Stimulated activated CD4-positive, alpha-beta T cell treated with anti-CD3 and anti-CD28 coated beads, Interleukin-12 subunit alpha, Interleukin-12 subunit beta, amount 100 ng/mL, for 48 hours (primary cell): ENCODE data around the gene NIT1.
"Not testable (repeated sequence)": the region's sequence is repeated elsewhere in the genome, so short reads cannot be mapped to it uniquely, and the experiment has no call there.

Experiments
- DNase-seq, 3 donors: peaks; one replicate each; pipeline ENCODE4 v3.0.0-alpha.2; 2020; ENCODE audit warnings: low read depth in 2 of 3, low spot score in 1 of 3

NIT1 gene

DNA sequence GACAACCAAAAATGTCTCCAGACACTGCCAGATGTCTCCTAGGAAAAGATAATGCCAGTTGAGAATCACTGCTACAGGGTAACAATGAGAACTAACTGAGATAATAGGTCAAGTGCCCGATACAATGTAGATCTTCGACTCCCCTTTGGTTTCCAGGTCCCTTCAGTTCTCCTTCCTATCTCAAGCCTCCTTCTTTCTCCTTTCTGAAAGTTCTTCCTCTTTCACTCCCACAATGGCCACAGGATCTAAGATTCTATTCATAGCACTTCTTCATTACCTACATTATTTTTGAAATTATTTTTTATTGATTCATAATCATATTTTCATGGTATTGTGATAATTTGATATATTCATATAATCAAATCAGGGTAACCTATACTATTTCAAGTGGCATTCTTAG is 6.4 kb upstream of the NIT1 start:
- no peak for DNase-seq

DNA sequence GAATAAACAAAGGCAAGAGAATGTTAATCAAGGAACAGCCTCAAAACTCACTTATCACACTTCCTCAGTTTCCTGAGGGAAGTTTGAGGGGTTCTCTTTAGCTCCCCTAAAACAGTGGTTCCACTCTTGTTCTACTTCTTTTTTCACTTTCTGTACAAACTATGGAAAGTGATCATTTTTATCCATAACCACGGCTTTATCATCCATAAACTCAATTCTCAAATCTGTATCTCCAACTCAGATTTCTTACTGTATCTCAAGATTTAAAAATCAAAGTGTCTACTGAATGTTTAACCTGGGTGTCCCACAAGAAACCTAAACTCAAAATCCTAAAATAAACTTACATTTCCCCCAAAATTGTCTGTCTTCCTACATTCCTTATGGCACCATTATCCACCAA is 4.0 kb upstream of the NIT1 start:
- DNase-seq = no peak

DNA sequence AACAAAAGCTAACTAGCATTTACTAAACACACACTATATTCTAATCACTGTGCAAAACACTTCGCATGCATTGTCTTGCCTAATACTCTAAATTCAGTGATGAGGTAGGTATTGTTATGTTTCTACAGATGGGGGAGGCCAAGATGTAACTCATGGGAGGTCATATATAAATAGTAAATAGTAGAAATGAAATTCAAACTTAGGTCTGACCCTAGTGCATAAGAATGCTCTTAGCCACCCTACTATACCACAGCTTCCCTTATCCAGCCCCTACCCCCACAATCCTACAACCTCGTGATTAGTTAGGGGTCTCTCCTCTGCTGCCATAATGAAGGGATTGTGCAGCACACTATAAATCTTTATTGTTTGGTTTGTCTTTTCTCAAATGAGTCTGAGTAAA is 3.3 kb upstream of the NIT1 start:
- DNase-seq = no peak

DNA sequence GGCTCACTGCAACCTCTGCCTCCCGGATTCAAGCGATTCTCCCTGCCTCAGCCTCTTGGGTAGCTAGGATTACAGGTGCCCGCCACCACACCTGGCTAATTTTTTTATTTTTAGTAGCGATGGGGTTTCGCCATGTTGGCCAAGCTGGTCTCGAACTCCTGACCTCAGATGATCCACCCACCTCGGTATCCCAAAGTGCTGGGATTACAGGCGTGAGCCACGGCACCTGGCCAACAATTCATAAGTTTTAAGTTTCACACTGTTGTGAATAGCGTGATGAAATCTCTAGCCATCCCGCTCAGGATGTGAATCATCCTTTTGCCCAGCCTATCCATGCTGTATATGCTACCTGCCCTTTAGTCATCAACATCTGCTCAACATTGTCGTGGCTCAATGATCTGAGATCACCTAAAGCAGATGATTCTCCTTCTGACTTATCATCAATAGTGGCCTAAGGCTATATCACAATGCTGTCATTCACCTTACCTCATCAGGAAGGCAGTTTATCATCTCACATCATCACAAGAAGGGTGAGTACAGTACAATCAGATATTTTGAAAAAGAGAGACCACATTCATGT is 2.7 kb upstream of the NIT1 start:
- DNase-seq = peak in 1 of 3 donors; percentile 49

DNA sequence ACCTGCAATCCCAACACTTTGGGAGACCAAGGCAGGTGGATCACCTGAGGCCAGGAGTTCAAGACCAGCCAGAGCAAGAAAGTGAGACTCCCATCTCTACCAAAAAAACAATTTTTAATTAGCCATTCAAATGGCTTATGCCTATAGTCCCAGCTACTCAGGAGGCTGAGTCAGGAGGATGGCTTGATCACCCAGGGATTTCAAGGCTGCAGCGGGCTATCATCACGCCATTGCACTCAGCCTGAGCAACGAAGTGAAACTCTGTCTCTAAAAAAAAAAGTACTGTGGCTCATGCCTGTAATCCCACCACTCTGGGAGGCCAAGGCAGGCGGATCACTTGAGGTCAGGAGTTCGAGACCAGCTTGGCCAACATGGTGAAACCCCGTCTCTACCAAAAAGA is 1.9 kb upstream of the NIT1 start:
- not testable (repeated sequence) for DNase-seq

DNA sequence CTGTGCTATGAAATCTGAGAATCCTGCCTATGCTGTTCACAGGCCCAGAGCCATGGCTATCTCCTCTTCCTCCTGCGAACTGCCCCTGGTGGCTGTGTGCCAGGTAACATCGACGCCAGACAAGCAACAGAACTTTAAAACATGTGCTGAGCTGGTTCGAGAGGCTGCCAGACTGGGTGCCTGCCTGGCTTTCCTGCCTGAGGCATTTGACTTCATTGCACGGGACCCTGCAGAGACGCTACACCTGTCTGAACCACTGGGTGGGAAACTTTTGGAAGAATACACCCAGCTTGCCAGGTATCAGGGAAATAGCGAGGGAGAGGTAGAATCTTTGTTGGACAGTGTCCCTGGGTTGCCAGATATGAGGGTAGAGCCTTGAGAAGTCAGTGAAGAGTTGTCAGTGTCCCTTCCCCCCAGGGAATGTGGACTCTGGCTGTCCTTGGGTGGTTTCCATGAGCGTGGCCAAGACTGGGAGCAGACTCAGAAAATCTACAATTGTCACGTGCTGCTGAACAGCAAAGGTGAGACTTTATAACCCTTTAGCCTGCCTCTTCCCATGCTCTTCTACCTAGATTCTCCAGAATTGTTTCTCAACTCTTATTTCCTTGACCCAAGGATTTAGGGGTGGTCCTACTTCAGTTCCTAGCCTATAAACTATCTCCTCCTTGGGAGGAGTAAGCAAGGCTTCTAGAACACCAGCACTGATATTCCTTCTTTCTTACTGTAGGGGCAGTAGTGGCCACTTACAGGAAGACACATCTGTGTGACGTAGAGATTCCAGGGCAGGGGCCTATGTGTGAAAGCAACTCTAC is 1.4 kb downstream of the NIT1 start:
- DNase-seq = peak; percentile 56 to 70 (median 64)

DNA sequence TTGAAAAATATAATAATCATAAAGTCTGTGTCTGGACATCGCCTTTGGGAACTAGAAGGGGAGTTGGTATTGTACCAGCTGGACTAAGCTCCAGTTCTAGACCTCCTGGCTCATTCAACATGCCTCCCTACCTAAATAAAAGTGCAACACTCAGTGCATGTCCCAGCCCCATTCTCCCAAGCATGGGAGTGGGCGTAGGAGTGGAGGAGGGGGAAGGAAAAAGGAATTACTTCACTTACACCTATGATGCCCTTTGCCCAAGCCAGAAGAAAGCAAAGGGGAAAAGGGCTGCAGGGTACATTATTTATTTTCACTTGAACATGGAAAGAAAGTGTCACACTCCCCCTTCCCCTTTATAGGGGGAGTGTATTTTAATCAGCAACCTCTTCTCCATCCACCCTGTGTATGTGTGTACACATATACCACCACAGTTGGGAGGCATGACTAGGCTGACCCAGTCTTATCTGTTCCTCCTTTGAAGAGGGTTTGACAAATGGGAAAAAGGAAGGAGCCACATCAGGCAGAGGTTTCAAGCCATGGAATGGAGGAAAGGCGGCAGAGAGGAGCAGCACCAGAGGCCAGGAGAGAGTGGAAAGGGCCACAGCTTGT is 3.2 kb downstream of the NIT1 start:
- no peak for DNase-seq

DNA sequence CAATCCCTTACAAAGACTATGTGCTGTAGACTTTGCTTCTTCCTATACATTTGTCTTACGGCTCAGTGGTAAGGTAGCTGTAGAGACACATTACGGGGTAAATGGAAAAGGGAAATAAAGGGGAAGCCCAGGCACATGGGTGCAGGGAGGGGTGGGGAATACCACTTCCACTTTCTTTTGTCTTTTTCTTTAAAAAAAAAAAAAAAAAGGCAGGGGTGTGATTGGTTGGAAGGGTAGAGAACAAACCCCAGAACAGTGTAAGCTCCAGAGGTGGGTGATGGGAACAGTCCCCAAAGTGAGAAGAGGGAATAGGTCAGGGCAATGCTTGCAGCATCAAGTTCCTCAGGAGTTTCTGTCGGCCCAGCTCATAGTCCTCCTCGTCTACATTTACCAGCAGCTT is 3.9 kb downstream of the NIT1 start:
- no peak for DNase-seq

DNA sequence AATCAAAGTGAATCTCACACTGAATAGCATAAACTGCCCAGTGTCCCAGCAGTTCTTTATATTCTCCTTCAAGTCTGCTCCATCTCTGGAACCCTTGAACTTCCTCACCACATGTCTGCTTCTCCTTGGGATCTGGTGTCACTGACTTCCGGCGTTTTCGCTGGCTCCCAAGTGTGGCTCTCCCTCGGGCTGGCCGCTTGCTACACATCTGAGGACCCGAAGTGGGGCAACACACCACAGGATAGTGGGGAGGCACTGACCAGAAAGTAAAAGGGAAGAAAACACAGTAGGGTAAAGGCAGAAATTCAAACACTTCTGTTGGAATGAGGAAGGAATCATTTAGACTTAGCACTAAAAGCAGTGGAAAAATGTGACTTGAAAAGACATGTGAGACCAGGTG is 5.1 kb downstream of the NIT1 start:
- no peak for DNase-seq

DNA sequence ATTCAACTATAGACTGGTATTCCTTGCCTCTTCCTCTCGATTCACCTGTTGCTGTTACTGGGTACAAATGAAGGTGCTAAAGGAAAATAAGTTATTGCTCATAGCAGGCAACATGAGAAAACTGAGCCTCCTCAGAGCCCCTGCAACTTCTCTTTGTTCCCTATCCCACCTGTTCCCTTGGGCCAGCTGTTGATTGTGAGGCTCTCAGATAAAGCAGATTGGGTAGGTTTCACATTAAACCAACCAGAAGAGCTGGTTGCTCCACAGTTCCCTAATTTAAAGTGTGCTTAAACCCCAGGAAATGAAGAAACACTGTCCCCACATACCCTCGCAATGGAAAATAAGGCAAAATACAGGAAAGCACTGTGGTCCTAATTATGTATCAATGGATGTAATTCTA is 9.7 kb downstream of the NIT1 start:
- no peak for DNase-seq

DNA sequence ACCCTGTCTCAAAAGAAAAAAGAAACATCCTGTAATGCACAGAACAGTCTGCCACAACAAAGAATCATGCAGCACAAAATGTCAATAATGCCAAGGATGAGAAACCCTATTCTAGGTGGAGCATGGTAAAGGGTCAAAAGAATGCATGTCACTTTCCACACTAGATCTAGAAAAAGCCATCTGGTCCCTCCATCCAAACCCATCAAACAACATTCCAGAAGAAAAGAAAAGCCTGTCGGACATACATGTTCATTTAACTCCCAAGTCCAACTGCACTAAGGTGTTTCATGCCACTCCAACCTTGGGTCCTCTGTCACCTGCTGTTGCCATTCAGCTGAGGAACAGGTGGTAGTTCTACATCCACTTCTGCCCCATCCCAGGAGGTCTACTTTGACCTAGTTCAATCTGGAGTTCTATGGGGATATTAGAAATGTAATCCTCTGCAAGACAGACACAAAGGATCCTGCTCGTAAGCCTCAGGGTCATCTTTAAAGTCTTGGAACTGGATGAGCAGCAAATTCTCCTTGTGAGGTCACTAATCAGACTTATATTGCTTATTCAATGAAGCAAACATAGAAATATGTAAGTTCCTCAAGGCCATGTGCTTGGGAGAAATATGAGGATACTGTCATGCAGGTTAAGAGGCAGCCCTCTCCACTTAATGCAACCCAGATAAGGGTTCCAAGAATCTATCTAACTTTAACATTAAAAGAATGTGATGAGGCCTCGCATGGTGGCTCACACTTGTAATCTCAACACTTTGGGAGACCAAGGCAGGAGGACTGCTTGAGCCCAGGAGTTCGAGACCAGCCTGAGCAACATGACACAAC is 10.9 kb downstream of the NIT1 start:
- no peak for DNase-seq

DNA sequence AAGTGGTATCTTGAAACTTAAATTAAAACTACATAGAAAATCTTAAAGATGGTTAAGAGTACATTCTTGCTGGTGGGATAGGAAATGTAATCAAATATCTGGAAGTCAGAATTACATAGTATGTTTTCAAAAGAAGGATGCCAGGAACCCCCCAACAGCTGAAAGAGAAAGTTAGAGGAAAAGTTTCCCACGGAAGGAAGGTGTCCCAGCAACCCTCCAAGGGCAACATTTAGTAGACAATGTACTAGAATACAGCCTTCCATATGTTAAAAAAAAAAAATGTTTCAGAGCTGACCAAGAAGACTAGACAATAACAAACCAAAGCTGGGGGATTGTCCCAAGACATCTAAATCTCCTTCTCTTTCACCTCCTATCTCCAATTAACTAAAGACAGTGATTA is 12.4 kb downstream of the NIT1 start:
- DNase-seq = no peak

DNA sequence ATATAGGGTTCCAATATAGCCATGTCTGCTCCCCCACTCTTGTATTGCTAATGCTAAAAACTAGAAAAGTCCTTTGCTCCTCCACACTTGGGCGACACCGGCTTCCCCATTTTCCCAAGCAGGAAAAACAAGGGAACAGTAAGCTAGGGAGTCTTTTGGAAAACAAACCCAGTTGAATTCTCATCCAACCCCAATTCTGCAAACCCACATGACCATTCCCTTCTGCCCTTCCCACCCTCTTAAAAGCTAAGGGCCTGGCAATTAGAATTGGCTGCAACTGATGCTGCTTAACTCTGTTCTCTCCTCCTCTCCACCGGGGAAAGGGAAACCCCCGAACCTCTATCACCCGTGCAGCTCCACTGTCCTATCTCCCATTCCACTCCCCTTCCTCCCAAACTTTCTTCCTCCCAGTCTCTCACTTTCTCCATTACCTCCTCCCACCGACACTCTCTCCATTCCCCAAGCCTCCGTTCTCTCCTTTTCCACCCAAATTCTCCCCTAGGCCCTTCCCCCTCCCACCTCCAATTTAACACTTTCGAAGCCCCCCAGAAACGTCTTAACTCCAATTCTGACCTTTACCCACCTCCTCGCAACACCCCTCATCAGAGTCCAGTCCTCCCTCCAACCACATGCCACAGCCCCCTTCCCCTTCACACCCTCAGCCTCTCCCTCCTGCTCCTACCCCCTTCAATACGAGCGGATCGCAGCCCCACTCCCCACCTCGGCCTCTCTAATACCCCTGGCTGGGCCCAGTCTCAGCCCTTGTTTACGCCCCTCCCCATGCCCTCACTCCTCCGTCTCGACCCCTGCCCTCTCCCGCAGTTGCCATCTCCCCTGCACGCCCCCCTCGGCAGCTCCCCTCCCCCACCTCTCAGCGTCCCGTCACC is 13.9 kb downstream of the NIT1 start:
- no peak for DNase-seq

DNA sequence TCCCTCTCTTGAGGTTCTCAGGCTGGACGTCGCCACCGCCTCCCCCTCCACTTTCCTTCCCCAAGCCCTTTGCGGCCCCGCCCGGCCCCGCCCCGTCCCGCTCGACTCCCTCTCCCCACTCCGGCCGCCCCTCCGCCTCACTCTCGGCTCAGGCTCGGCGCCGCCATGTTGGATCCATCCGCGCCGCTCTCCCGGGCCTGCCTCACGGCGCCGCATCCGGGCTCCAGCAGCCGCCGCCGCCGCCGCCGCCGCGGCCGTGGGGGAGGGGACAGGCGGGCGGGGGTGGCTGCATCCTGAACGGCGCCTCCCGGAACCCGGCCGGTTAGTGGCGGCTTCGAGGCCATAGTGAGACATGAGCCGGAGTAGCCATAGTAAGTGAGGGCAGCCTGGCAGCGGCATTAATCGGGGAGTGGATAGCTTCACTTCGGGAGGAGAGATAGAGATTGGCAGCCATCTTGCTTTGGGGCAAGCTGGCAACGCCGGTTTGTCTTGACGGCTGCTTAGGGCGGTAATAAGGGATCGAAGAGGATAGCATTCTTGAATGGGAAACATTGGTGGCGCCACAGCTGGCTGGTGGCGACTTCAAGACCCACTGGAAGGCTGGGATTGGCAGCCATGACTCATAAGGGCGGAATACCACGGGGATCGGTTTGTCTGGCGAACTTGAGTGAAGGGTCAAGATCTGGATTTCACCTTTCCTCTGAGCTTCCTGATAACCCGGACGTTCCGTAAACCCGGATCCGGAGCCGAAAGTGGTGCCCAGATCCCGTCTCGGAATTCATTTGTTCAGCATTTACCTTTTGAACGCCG is 14.7 kb downstream of the NIT1 start, which contains the start of gene DEDD:
Gene DEDD (minus strand): TSS at position 258 of the 810 bp plus-strand sequence. CDS start 8,205 bp downstream, outside the sequence.
- DNase-seq = peak; percentile 80 to 89 (median 82)

DNA sequence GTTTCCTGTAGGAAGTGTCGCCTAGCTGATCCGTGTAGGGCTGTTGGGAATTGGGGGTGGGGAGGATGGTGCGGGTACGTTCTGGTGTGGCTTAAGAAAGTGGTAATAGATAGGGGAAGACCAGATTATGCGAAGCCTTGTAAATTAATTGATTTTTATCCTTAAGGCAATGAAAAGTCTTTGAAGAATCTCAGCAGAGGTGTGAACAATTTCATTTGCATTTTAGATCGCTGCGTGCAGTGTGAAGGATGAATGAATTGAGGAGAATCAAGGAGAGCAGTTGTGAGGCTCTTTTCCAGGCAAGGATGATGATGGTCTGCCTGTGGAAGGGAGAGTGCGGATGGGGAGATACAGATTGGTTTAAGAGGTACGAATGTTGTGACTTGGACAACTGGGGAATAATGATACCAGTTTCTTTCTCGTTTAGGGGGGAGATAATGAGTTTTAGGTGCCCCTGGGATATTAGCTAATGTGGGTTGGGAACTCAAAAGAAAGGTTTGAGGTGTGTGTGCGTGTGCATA is 15.4 kb downstream of the NIT1 start:
- DNase-seq = no peak

DNA sequence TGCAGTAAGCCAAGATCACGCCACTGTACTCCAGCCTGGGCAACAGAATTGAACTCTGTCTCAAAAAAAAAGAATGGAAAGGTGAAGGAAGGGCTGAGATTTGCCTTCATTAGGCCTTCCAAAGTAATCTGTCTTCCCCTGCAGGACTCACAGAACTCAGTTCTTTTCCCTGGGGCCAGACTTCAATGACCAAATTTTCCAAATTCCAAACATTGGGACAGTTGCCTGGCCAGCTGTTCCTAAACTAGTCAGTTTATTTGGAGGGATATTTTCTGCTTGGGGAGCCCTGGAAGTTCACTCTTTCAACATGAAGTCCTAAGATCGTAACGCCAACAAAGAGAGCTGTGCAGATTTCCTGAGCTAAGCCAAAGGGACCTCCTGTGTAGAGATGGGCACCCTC is 20.0 kb downstream of the NIT1 start:
- DNase-seq = no peak

DNA sequence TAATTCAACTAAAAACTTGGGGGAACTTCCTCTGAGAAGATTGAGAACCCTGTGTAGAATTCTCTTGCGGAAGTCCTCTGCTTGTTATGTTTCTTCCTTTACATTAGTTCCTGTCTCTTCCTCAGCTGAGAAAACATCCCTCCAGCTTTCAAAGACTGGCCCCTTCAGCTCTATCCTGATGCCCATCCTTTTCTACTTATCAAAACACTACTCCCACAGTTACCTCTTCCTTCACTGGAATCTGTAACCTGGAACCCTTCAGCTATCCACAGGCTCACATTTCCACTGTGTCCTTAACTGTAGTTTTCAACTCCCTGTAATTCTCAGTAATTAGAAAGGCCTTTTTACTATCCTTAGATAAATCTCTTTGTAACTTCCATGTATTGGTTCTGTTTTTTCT is 20.5 kb downstream of the NIT1 start:
- DNase-seq = no peak

DNA sequence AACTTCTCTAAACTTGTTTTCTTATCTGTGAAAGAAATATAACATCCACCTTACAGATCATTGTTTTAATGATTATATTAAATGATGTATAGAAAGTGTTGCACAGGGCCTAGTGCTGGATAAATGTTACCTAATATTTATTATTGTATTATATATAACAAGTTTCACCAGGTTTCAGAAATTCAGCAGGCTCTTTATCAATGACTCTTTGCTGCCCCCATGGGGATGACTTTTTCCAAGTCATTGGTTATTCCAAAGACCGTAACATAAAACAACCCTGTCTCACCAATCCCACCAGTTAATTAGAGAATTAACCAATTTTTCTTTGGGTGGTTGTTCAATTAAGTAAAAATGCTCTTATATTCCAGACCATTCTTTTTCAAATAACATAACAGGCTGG is 21.9 kb downstream of the NIT1 start:
- DNase-seq = no peak

DNA sequence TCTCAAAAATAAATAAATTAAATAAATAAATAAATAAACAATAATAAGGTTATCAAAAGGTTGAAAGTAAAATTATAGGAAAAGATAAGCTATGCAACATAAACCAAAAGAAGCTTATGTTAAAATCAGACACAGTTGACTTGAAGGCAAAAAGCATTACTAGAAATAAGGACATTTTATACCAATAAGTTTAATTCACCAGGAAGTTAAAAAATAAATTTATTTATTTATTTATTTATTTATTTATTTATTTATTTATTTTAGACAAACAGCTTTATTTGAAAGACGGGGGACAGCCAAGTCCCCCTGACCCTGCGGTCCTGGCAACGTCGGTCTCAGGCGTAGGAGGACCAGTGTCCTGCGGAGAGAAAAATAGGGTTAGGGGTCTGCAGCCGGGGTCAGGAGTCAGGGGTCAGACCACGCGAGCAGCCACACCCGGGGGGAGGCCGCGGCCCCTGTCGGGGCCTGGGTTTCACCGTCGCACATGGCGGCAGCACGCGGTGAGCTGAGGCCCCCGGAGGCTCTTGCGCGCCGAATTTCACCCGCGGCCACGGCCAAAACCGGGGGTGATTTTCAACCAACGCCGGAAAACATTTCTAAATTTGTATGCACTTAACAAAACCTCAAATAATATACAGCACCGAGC is 23.0 kb downstream of the NIT1 start:
- no peak for DNase-seq
